ENCODE results near the gene MED9. TPM values are rescaled to one million over a fixed set of nuclear protein-coding genes. Genes with fewer than 3 reads are reported as not detected.

MED9 gene
- total and polyA plus RNA-seq, 2 of the 8 experiments (the other 6 are each of a cell fraction or from before 2014, with no cell fraction given), result 15.8 to 19.7 TPM

GRCh38 chr17:17528696-17529652 is 52.2 kb downstream of the MED9 start (continued):
- TF ChIP-seq E2F6 (IDR thresholded peaks at IDR 0.05), result no peak
- no peak for TF ChIP-seq HDAC6 (IDR thresholded peaks at IDR 0.05; ENCODE audit: low read depth, low read length)
- no peak for TF ChIP-seq GTF2F1 (IDR thresholded peaks at IDR 0.05; ENCODE audit: borderline replicate concordance, low read depth, low read length)
- TF ChIP-seq SP4 (IDR thresholded peaks at IDR 0.05; ENCODE audit: low read length), result no peak
